ENCODE results near the gene TYMS. TPM values are rescaled to one million over a fixed set of nuclear protein-coding genes. Genes with fewer than 3 reads are reported as not detected.

TYMS gene
- total RNA-seq, 2 experiments from 2014 or later: 324 to 329 TPM

DNA sequence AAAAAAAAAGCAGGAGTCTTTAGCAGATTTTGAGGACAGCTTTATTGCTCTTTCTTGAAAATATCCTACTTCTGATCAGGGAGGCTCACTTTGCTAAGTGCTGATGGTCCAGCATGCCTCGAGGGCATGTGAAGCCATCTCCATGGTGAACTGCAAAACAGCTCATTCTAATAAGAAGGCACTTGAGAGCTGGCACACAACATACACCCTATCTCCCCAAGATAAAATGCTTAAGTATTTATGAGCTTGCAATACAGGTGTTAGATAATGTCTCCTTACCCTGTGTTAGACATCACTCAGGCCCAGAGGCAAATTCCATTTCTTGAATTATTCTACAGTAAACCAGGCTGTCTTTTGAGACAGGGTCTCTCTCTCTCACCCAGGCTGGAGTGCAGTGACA is 52.3 kb downstream of the TYMS start:
- H3K27ac Mint-ChIP-seq: peak overlapping the region; percentile 51
- no peak for DNase-seq
- H3K27me3 Mint-ChIP-seq: no peaks in the 10 kb centered on the region
- peaks cover under 1% of the 10 kb centered on the region for H3K9me3 Mint-ChIP-seq
- intact Hi-C loops (cut with micrococcal nuclease): loop anchor here (10.0 kb wide), 1 partner anchor 125 kb away; no protein-coding TSS in a partner anchor
- H3K4me1 Mint-ChIP-seq (ENCODE audit: low read depth): peaks cover 52% of the 10 kb centered on the region
- ChIA-PET POLR2A (interaction anchor here (2.5 kb wide), 1 partner anchor 51 kb away, joined by 14 read pairs; the partner anchor contains the start of gene TYMS), CTCF (interaction anchor here (0.6 to 4.0 kb wide), 2 partner anchors 103 to 130 kb away, joined by 3 to 18 read pairs; no protein-coding TSS in a partner anchor)
- TF ChIP-seq, protein P1, sequence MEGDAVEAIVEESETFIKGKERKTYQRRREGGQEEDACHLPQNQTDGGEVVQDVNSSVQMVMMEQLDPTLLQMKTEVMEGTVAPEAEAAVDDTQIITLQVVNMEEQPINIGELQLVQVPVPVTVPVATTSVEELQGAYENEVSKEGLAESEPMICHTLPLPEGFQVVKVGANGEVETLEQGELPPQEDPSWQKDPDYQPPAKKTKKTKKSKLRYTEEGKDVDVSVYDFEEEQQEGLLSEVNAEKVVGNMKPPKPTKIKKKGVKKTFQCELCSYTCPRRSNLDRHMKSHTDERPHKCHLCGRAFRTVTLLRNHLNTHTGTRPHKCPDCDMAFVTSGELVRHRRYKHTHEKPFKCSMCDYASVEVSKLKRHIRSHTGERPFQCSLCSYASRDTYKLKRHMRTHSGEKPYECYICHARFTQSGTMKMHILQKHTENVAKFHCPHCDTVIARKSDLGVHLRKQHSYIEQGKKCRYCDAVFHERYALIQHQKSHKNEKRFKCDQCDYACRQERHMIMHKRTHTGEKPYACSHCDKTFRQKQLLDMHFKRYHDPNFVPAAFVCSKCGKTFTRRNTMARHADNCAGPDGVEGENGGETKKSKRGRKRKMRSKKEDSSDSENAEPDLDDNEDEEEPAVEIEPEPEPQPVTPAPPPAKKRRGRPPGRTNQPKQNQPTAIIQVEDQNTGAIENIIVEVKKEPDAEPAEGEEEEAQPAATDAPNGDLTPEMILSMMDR (IDR thresholded peaks at IDR 0.05): no peak
- H3K36me3 Mint-ChIP-seq (ENCODE audit: low read depth): peaks cover 63% of the 10 kb centered on the region
- peak overlapping the region; percentile 96 for H3K4me3 Mint-ChIP-seq
- ATAC-seq: no peak

DNA sequence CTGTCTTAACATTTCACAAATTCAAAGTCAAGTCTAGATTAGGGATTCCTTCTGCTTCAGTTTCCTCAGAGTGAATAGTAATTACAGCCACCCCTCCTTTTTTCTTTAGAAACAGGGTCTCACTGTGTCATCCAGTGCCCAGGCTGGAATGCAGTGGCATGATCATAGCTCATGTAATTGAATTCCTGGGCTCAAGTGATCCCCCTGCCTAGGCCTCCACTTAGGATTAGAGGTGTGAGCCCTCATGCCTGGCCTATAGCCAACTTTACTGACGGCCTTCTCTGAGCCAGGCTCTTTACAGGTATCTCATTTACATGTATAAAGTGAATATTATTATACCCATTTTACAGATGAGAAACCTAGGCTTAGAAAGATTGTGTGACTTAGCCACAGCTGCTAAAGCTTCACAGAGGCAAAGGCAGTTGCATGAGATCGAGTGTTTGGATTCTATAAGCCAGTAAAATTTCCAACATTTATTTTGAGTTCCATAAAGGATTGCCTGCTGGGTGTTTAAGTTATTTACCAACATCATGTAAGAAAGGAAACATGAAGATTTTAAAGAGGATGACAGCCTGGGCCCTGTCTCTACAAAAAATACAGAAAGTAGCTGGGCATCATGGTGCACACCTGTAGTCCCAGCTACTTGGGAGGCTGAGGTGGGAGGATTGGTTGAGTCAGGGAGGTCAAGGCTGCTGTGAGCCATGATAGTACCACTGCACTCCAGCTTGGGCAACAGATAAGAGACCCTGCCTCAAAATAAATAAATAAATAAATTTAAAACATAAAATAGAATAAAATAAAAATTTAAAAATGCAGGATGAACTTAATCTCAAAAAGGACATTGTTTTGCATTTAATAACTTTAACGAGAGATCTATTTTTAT is 53.2 kb downstream of the TYMS start:
- peaks cover 54% of the 10 kb centered on the region for H3K36me3 Mint-ChIP-seq (ENCODE audit: low read depth)
- TF ChIP-seq, protein P1 (IDR thresholded peaks at IDR 0.05): no peak

DNA sequence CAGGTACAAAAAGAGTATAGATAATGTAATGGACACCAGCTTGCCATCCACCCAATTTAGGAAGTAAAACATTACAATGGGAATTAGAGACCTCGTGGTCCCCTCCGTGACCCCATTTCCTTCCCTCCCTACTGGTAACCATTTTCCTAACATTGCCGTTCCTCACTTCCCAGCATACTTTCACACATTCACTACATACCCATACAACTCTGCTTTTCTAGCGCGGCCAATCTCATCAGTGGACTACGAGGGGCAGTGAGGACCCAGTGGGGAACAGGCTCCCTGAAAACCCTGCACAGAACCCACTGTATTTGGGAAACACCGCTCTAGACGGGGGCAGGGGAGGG is 53.8 kb downstream of the TYMS start:
- peaks cover 55% of the 10 kb centered on the region for H3K4me1 Mint-ChIP-seq (ENCODE audit: low read depth)
- no peak for DNase-seq
- H3K9me3 Mint-ChIP-seq: peaks cover 1% of the 10 kb centered on the region
- no peaks in the 10 kb centered on the region for H3K27me3 Mint-ChIP-seq
- peaks cover 48% of the 10 kb centered on the region for H3K36me3 Mint-ChIP-seq (ENCODE audit: low read depth)
- ChIA-PET CTCF (interaction anchor here (1.1 to 4.0 kb wide), 3 partner anchors 103 to 128 kb away, joined by 4 to 18 read pairs (median 9); no protein-coding TSS in a partner anchor), POLR2A (interaction anchor here (0.7 to 2.5 kb wide), 3 partner anchors 53 to 102 kb away, joined by 4 to 14 read pairs (median 4); partner anchors contain the start of gene TYMS)
- peak overlapping the region; percentile 97 for H3K27ac Mint-ChIP-seq
- intact Hi-C loops (cut with micrococcal nuclease): loop anchor here (10.0 kb wide), 1 partner anchor 124 kb away; no protein-coding TSS in a partner anchor
- TF ChIP-seq, protein P1 (IDR thresholded peaks at IDR 0.05): no peak
- no peak for ATAC-seq
- H3K4me3 Mint-ChIP-seq: peak overlapping the region; percentile 96

More for the DNA sequence above, 53.2 kb downstream of the TYMS start:
- POLR2A ChIA-PET: interaction anchor here (0.6 to 2.5 kb wide), 4 partner anchors 29 to 102 kb away, joined by 3 to 14 read pairs (median 4); partner anchors contain the start of gene TYMS
- H3K4me3 Mint-ChIP-seq: peak overlapping the region; percentile 96
- H3K9me3 Mint-ChIP-seq: peaks cover 1% of the 10 kb centered on the region
- peaks cover 55% of the 10 kb centered on the region for H3K4me1 Mint-ChIP-seq (ENCODE audit: low read depth)
- DNase-seq (no peak), ATAC-seq (no peak)
- H3K27ac Mint-ChIP-seq: peak overlapping the region; percentile 97
- CTCF ChIA-PET: interaction anchor here (1.1 to 4.0 kb wide), 3 partner anchors 103 to 129 kb away, joined by 4 to 18 read pairs (median 9); no protein-coding TSS in a partner anchor
- intact Hi-C loops (cut with micrococcal nuclease): loop anchor here (10.0 kb wide), 1 partner anchor 124 kb away; no protein-coding TSS in a partner anchor
- H3K27me3 Mint-ChIP-seq: no peaks in the 10 kb centered on the region

DNA sequence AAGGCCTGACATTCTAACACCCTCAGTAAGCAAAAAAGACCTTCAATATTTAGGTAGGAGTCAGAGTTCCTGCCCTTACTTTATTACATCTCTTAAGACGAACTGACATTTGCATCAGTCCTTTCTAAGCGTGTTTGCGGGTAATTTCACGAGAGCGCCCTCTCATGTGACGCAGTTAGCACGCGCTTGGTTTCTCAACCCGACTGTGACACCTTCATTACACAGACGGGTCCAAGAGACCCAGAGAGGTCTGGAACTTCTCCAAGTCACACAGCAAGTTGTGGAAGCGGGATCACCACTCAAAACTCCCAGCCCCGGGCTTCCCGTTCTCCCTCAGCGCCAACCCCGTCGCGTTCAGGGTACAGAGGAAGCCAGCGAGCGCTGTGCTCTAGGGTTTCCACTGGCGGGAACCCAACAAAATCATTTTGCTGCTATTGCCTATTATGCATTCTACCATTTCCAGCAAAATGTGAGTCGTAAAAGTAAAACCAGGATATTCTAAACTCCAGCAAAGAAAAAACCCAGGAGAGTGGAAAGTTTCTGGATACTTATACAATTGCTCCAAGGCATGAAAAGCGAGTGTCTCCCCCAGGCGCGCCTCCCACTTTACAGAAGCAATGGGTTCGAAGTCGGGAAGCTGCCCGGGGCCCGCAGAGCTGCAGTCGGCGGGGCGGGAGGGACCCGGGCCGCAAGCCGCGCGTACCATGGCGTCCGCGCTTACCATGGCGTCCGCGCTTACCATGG is 54.4 kb downstream of the TYMS start:
- no peaks in the 10 kb centered on the region for H3K27me3 Mint-ChIP-seq
- POLR2A ChIA-PET: interaction anchor here (0.8 to 2.2 kb wide), 7 partner anchors 9 to 119 kb away, joined by 3 to 9 read pairs (median 5); partner anchors contain the start of gene TYMS

More for the DNA sequence above, 54.4 kb downstream of the TYMS start:
- peaks cover 59% of the 10 kb centered on the region for H3K4me1 Mint-ChIP-seq (ENCODE audit: low read depth)
- DNase-seq: peak; percentile 90
- peaks cover 45% of the 10 kb centered on the region for H3K36me3 Mint-ChIP-seq (ENCODE audit: low read depth)
- ATAC-seq: peak; percentile 49
- intact Hi-C loops (cut with micrococcal nuclease): loop anchor here (10.0 kb wide), 1 partner anchor 123 kb away; no protein-coding TSS in a partner anchor
- H3K4me3 Mint-ChIP-seq: peak overlapping the region; percentile 96
- peak overlapping the region; percentile 97 for H3K27ac Mint-ChIP-seq
- peaks cover 1% of the 10 kb centered on the region for H3K9me3 Mint-ChIP-seq
- TF ChIP-seq, protein P1 (IDR thresholded peaks at IDR 0.05): no peak
- CTCF ChIA-PET: interaction anchor here (0.6 to 4.0 kb wide), 25 partner anchors 10 to 190 kb away, joined by 3 to 28 read pairs (median 4); partner anchors contain the start of genes TYMS and YES1
